GM19438 (cell line): ENCODE results near the gene ARHGEF7.

ENCODE experiments used
- ATAC-seq: cut with Tn5 transposase; IDR thresholded peaks from one replicate; pipeline ENCODE4 v1.9.1; 2021; ENCODE audit warnings: low read depth; ENCODE audit not compliant: unreplicated experiment

The ARHGEF7 gene

GRCh38 chr13:111215081-111216047 is 100.3 kb downstream of the ARHGEF7 start:
- ATAC-seq = no peak

DNA sequence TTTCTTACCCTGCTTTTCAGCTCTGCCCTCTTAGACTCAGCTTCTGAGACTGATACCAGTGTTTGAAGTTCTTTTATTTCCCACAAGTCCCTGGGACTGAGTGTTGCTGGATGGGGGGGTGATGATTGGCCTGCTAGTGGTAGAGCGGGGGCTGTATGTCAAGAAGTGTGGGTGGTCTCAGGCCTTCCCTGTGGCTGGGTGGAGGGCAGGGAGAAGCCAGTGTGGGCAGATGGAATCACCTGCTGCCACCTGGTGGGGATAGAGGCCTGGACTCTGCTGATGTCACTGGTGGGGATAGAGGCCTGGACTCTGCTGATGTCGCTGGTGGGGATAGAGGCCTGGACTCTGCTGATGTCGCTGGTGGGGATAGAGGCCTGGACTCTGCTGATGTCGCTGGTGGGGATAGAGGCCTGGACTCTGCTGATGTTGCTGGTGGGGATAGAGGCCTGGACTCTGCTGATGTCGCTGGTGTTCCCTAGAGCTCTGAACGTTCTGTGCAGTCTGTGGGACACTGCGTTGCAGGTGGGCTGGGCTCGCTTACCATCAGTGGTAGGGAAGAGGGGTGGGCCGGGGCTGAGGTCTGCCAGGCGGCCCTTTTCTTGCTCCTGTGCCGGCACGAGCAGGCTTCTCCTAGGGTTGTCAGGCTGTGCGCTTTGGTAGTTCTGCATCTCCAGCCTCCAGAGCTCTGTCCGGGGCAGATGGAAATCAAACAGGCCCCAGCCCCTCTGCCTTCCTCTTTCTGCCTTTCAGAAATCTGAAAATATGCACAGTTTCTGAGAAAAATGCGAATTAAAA is 101.3 kb downstream of the ARHGEF7 start:
- no peak for ATAC-seq

DNA sequence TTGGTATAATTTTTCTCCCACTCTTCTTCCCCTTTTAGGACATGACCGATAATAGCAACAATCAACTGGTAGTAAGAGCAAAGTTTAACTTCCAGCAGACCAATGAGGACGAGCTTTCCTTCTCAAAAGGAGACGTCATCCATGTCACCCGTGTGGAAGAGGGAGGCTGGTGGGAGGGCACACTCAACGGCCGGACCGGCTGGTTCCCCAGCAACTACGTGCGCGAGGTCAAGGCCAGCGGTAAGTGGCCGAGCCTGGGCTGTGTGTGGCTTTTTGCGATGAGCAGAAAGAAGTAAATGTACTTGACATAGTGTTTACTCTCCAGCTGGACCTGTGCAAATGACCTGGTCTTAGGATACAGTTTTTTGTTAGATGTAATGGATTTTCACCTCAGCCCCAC is 102.5 kb downstream of the ARHGEF7 start:
- ATAC-seq = no peak

DNA sequence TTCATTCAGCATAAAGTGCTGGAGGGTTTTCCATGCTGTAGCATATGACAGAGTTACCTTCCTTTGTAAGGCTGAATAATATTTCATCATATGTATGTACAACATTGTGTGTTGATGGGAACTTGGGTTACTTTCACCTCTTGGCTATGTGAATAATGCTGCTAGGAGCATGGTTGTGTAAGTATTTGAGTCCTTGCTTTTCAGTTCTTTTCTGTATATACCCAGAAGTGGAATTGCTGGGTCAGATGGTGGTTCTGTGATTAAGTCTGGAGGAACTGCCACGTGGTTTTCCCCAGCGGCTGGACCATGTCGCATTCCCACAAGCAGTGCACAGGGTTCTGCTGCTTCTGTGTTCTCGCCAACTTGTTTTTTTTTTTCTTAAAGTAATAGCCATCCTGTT is 104.2 kb downstream of the ARHGEF7 start:
- ATAC-seq = no peak

- ATAC-seq = no peak
Measured at GRCh38 chr13:111219950-111220349, 104.8 kb downstream of the ARHGEF7 start.

DNA sequence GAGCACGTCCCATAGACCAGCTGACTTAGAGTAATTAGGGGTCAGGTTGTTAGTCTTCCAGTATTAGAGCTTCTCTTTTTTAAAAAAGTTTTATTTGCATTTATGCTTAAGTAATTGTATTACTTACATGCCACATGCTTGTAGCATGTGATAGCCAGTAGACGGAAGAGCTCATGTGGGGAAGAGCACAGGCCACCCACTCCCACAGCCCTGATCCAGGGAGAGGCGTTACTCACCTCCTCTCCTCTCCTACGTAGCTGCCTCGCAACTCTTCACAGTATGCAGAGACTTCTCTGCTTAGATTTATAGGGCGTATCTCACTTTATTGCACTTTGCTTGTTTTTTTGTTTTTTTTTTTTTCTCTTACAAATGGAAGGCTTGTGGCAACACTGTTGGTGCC is 110.1 kb downstream of the ARHGEF7 start:
- ATAC-seq = no peak

GRCh38 chr13:111225810-111226546 is 110.9 kb downstream of the ARHGEF7 start:
- ATAC-seq = no peak

DNA sequence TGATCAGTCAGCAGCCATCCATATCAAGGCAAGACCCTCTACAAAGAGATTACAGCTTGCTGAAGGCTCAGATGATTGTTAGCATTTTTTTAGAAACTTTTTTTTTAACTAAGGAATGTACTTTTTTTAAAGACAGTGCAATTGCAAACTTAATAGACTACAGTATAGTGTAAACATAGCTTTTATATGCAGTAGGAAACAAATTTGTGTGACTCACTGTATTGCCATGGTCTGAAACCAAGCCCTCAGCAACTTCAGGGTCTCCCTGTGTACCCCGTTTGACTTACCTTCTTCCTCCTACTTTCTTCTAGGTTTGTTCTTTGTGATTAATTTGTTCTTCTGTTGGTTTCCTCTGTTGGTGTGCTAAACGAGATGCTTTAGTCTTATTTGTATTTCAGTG is 112.3 kb downstream of the ARHGEF7 start:
- no peak for ATAC-seq

DNA sequence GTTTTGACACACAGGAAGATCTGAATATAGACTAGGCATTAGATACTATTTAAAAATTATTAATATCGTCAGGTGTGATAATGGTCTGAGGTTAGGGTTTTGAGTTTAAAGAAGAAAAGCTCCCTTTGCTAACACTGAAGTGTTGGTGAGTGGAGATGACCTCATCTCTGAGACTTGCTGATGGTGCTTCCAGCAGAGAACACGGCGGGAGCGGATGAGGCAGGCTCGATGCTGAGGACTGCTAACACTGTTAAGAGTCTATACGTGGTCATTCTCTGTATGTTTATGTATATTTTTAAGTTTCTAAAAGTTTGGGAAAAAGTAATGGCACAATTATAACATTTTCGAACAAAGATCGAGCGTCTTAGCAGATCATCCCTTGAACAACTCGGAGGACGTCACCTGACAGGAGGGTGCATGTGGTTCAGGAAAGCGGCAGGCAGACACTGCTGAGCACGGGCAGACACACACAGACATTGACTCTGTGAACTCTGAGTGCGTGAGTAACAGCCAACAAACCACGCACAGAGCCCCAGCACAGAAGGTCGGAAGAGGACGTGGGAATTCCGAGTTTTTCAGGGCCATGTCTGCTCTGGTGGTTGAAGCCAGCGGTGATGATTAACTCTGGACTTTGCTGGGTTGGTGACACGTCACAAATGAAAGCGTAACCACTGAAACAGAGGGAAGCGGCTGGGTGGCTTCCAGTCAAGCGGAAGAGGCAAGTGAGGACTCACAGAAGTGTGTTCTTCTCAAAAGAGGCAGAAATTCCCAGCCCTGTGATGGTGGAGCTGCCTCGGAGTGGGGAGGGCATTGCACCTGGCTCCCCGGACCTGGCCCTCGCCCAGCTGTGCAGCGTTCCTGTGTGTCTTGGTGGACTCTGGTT is 113.4 kb downstream of the ARHGEF7 start:
- ATAC-seq = no peak

- no peak for ATAC-seq
Measured at GRCh38 chr13:111230385-111230930, 115.3 kb downstream of the ARHGEF7 start.

DNA sequence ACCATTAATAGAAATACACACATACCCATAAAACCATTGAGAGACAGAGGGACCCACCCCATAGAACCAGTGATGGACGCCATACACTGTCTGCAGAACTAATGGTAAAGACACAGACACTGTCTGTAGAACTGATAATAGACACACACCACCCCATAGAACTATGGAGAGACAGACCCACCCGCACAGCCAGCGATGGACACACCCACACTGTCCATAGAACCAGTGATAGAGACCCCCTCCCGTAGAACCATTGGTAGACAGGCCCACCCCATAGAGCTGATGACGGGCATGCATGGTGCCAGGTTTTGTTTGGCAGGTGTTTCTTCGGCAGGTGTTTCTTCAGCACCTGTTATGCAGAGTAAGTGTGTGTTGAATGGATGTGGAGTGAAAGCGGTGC is 117.1 kb downstream of the ARHGEF7 start:
- ATAC-seq = no peak

DNA sequence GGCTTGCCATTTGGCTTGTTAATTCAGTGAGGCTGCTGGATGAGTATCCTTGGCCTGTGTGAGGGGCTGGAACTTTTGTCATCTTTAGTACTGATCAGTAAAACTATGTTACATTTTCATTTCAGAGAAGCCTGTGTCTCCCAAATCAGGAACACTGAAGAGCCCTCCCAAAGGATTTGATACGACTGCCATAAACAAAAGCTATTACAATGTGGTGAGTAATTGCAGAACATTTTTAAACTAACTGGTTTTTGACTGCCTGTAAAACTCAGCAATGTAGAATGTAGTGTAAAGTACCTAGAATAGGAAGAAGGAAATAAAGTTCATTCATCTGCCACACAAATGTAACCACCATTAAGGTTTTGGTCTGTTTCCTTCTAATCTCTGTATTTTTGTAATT is 118.0 kb downstream of the ARHGEF7 start:
- ATAC-seq = no peak

GRCh38 chr13:111239764-111240670 is 124.9 kb downstream of the ARHGEF7 start:
- ATAC-seq = no peak

GRCh38 chr13:111241006-111241755 is 126.1 kb downstream of the ARHGEF7 start:
- ATAC-seq = no peak

- no peak for ATAC-seq
Measured at GRCh38 chr13:111241862-111242261, 126.8 kb downstream of the ARHGEF7 start.

DNA sequence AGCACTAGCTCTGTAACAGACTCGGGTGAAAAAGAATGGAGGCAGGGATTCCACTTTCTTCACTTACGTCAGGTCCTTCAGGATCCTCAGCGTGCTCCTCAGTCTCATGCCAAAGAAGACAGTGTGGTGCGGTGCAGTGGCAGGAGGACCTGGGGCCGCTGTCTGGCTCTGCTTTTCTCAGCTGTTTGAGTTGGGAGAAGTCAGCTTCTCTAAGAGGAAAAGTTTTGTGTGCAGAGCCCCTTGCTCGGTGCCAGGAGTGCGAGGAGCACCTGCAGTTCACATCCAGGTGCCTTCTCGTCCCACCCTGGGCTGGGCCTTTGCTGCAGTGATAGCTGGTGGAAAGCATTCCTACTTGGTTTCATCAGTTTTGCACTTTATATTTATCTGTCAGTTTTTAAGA is 127.5 kb downstream of the ARHGEF7 start:
- ATAC-seq = no peak

GRCh38 chr13:111243981-111244380 is 128.9 kb downstream of the ARHGEF7 start:
- no peak for ATAC-seq
